ENCODE measurements around the gene TTBK1. TPM values are rescaled to one million over a fixed set of nuclear protein-coding genes. Genes with fewer than 3 reads are reported as not detected.

The TTBK1 gene
- total RNA-seq, 2 experiments from 2014 or later, result 0.30 to 0.40 TPM

- Mint-ChIP-seq H3K4me1 (peaks cover 60% of the 10 kb centered on the region), H3K27ac (peak overlapping the region; percentile 96), H3K27me3 (no peaks in the 10 kb centered on the region), H3K36me3 (ENCODE audit: low read depth) (peaks cover 40% of the 10 kb centered on the region), H3K4me3 (peak overlapping the region; percentile 55), H3K9me3 (ENCODE audit: low read depth) (no peaks in the 10 kb centered on the region)
- ChIA-PET POLR2A (interaction anchor here (0.5 to 1.1 kb wide), 2 partner anchors 52 to 700 kb away, joined by 3 to 5 read pairs; no protein-coding TSS in a partner anchor), CTCF (interaction anchor here (0.6 to 1.3 kb wide), 3 partner anchors 46 to 280 kb away, joined by 3 to 6 read pairs (median 4); no protein-coding TSS in a partner anchor)
- ATAC-seq (no peak), DNase-seq (no peak)
- intact Hi-C loops (cut with DNase I, micrococcal nuclease), result loop anchor here in 1 of 2 experiments (5.0 kb wide), 1 partner anchor 401 kb away; the partner anchor contains the start of gene GTPBP2
These were observed 17.0 kb upstream of the TTBK1 start for GRCh38 chr6:43226192-43226851.

- H3K36me3 Mint-ChIP-seq (ENCODE audit: low read depth), result peaks cover 31% of the 10 kb centered on the region
- POLR2A ChIA-PET, result interaction anchor here (0.6 to 1.0 kb wide), 2 partner anchors 251 to 299 kb away, joined by 3 to 4 read pairs; partner anchors contain the start of gene CNPY3
- intact Hi-C loops (cut with DNase I, micrococcal nuclease), result loop anchor here (1.0 to 5.0 kb wide), 7 partner anchors 18 to 398 kb away; partner anchors contain the start of genes GTPBP2 (in 1 of the 2), KLC4 (in 1 of the 2), MRPL2 (in 1 of the 2) and POLH (in 1 of the 2)
- H3K4me3 Mint-ChIP-seq, result peak within 1 kb of the TSS; percentile 92
- DNase-seq (peak; percentile 88), ATAC-seq (peak; percentile 82)
- H3K9me3 Mint-ChIP-seq (ENCODE audit: low read depth), result no peaks in the 10 kb centered on the region
- CTCF ChIA-PET, result interaction anchor here (0.6 to 2.9 kb wide), 29 partner anchors 9 to 956 kb away, joined by 3 to 17 read pairs (median 3); partner anchors contain the start of genes ABCC10, CRIP3 and CUL9
- H3K27me3 Mint-ChIP-seq, result peaks cover 2% of the 10 kb centered on the region
- H3K27ac Mint-ChIP-seq, result peak within 1 kb of the TSS; percentile 91
- H3K4me1 Mint-ChIP-seq, result peaks cover 41% of the 10 kb centered on the region
These were observed 14.1 kb upstream of the TTBK1 start, which contains the start of gene DNPH1 for GRCh38 chr6:43228951-43229802. Gene DNPH1, minus strand, starts transcription at chr6:43229481. Its CDS starts 25 bp downstream, at chr6:43229456.

GRCh38 chr6:43229803-43230620 lies 13.3 kb upstream of the TTBK1 start:
- ATAC-seq (peak; percentile 9), DNase-seq (no peak)
- H3K4me1 Mint-ChIP-seq, result peaks cover 35% of the 10 kb centered on the region
- H3K4me3 Mint-ChIP-seq, result peak overlapping the region; percentile 92
- no peaks in the 10 kb centered on the region for H3K9me3 Mint-ChIP-seq (ENCODE audit: low read depth)
- intact Hi-C loops (cut with DNase I, micrococcal nuclease), result loop anchor here (1.0 to 5.0 kb wide), 7 partner anchors 17 to 397 kb away; partner anchors contain the start of genes GTPBP2 (in 1 of the 2), KLC4 (in 1 of the 2), MRPL2 (in 1 of the 2) and POLH (in 1 of the 2)
- H3K27me3 Mint-ChIP-seq, result peaks cover 2% of the 10 kb centered on the region
- ChIA-PET POLR2A (interaction anchor here (0.7 to 1.0 kb wide), 2 partner anchors 9 to 300 kb away, joined by 3 read pairs; partner anchors contain the start of gene CNPY3), CTCF (interaction anchor here (0.6 to 2.9 kb wide), 25 partner anchors 8 to 957 kb away, joined by 3 to 17 read pairs (median 3); partner anchors contain the start of genes ABCC10 and CRIP3)
- H3K36me3 Mint-ChIP-seq (ENCODE audit: low read depth), result peaks cover 27% of the 10 kb centered on the region
- peak overlapping the region; percentile 91 for H3K27ac Mint-ChIP-seq

- H3K4me1 Mint-ChIP-seq, result peaks cover 25% of the 10 kb centered on the region
- intact Hi-C loops (cut with DNase I, micrococcal nuclease), result no loop called here
- POLR2A ChIA-PET, result no interaction called here
These were observed 12.2 kb upstream of the TTBK1 start for GRCh38 chr6:43231053-43231452.

GRCh38 chr6:43231735-43232450 lies 11.4 kb upstream of the TTBK1 start:
- ATAC-seq (no peak), DNase-seq (no peak)
- Mint-ChIP-seq H3K9me3 (ENCODE audit: low read depth) (no peaks in the 10 kb centered on the region), H3K4me3 (no peak overlapping the region), H3K4me1 (peaks cover 19% of the 10 kb centered on the region), H3K27ac (no peak overlapping the region), H3K27me3 (peaks cover 5% of the 10 kb centered on the region), H3K36me3 (ENCODE audit: low read depth) (peaks cover 9% of the 10 kb centered on the region)
- intact Hi-C loops (cut with DNase I, micrococcal nuclease), result no loop called here
- ChIA-PET POLR2A (no interaction called here), CTCF (interaction anchor here (0.6 to 1.0 kb wide), 3 partner anchors 27 to 226 kb away, joined by 3 to 4 read pairs (median 3); no protein-coding TSS in a partner anchor)

More at GRCh38 chr6:43231053-43231452, 12.2 kb upstream of the TTBK1 start:
- Mint-ChIP-seq H3K27me3 (peaks cover 2% of the 10 kb centered on the region), H3K9me3 (ENCODE audit: low read depth) (no peaks in the 10 kb centered on the region), H3K4me3 (no peak overlapping the region), H3K27ac (no peak overlapping the region), H3K36me3 (ENCODE audit: low read depth) (peaks cover 17% of the 10 kb centered on the region)
- no peak for DNase-seq
- CTCF ChIA-PET, result interaction anchor here (1.0 to 2.7 kb wide), 2 partner anchors 151 to 167 kb away, joined by 3 to 13 read pairs; no protein-coding TSS in a partner anchor
- ATAC-seq, result no peak

GRCh38 chr6:43235841-43236240 lies 7.4 kb upstream of the TTBK1 start:
- intact Hi-C loops (cut with DNase I, micrococcal nuclease), result no loop called here
- ATAC-seq (no peak), DNase-seq (no peak)
- Mint-ChIP-seq H3K27ac (no peak overlapping the region), H3K36me3 (ENCODE audit: low read depth) (no peaks in the 10 kb centered on the region), H3K27me3 (peaks cover 15% of the 10 kb centered on the region), H3K9me3 (ENCODE audit: low read depth) (peaks cover 4% of the 10 kb centered on the region), H3K4me1 (peaks cover 2% of the 10 kb centered on the region), H3K4me3 (no peak overlapping the region)
- CTCF ChIA-PET, result no interaction called here
- POLR2A ChIA-PET, result no interaction called here

- Mint-ChIP-seq H3K4me1 (peaks cover 2% of the 10 kb centered on the region), H3K9me3 (ENCODE audit: low read depth) (peaks cover 4% of the 10 kb centered on the region), H3K4me3 (no peak overlapping the region), H3K27ac (no peak overlapping the region), H3K27me3 (peaks cover 18% of the 10 kb centered on the region), H3K36me3 (ENCODE audit: low read depth) (no peaks in the 10 kb centered on the region)
- CTCF ChIA-PET, result interaction anchor here (0.7 kb wide), 1 partner anchor 207 kb away, joined by 3 read pairs; no protein-coding TSS in a partner anchor
- DNase-seq (no peak), ATAC-seq (no peak)
- intact Hi-C loops (cut with DNase I, micrococcal nuclease), result no loop called here
- POLR2A ChIA-PET, result no interaction called here
These were observed 4.2 kb upstream of the TTBK1 start for GRCh38 chr6:43239054-43239453.

- intact Hi-C loops (cut with DNase I, micrococcal nuclease), result no loop called here
- CTCF ChIA-PET, result interaction anchor here (2.3 kb wide), 1 partner anchor 11 kb away, joined by 17 read pairs; the partner anchor contains the start of gene DNPH1
- Mint-ChIP-seq H3K27me3 (peaks cover 18% of the 10 kb centered on the region), H3K4me3 (no peak overlapping the region), H3K4me1 (peaks cover 2% of the 10 kb centered on the region), H3K9me3 (ENCODE audit: low read depth) (peaks cover 4% of the 10 kb centered on the region), H3K36me3 (ENCODE audit: low read depth) (no peaks in the 10 kb centered on the region), H3K27ac (no peak overlapping the region)
- ATAC-seq (no peak), DNase-seq (no peak)
- POLR2A ChIA-PET, result no interaction called here
These were observed 2.3 kb upstream of the TTBK1 start for GRCh38 chr6:43240950-43241349.

GRCh38 chr6:43241446-43241845 lies 1.8 kb upstream of the TTBK1 start:
- no peak overlapping the region for H3K27ac Mint-ChIP-seq
- DNase-seq (no peak), ATAC-seq (no peak)
- H3K27me3 Mint-ChIP-seq, result peaks cover 15% of the 10 kb centered on the region
- peaks cover 4% of the 10 kb centered on the region for H3K9me3 Mint-ChIP-seq (ENCODE audit: low read depth)
- no peak overlapping the region for H3K4me3 Mint-ChIP-seq
- ChIA-PET POLR2A (no interaction called here), CTCF (interaction anchor here (2.3 kb wide), 1 partner anchor 12 kb away, joined by 17 read pairs; the partner anchor contains the start of gene DNPH1)
- no peaks in the 10 kb centered on the region for H3K36me3 Mint-ChIP-seq (ENCODE audit: low read depth)
- intact Hi-C loops (cut with DNase I, micrococcal nuclease), result no loop called here
- H3K4me1 Mint-ChIP-seq, result peaks cover 2% of the 10 kb centered on the region

Data from activated CD4-positive, alpha-beta T cell treated with anti-CD3 and anti-CD28 coated beads for 36 hours (primary cell).